Right atrium auricular region (tissue), 2 donors: Measurements from ENCODE around the gene NUDT3. TPM values are rescaled to one million over a fixed set of nuclear protein-coding genes. Genes with fewer than 3 reads are reported as not detected.

Source experiments
- DNase-seq: peaks from one replicate; pipeline ENCODE4 v3.0.0-alpha.2; 2019; ENCODE audit warnings: low spot score
- H3K27ac ChIP-seq, 2 donors: fragments of 200-600 bp; sonication (generic); 1 replicate in 1 of 2; 2 replicates in 1 of 2; pipeline ENCODE4 v1.5.1; 2016 to 2019
- H3K27me3 ChIP-seq, 2 donors: fragments of 200-600 bp; sonication (generic); one replicate each; pipeline versions ENCODE4 v1.5.1 to v1.6.0; 2017 to 2019
- H3K36me3 ChIP-seq: fragments of 200-600 bp; sonication (generic); one replicate; pipeline ENCODE4 v1.5.1; 2016
- H3K4me1 ChIP-seq, 2 donors: fragments of 200-600 bp; sonication (generic); one replicate each; pipeline versions ENCODE4 v1.5.1 to v1.6.0; 2017 to 2019
- H3K4me3 ChIP-seq, 2 donors: fragments of 200-600 bp; sonication (generic); 1 replicate in 1 of 2; 2 replicates in 1 of 2; pipeline ENCODE4 v1.5.1; 2017 to 2019; ENCODE audit warnings: mild to moderate bottlenecking in 1 of 2, moderate library complexity in 1 of 2
- H3K9me3 ChIP-seq, 2 donors: fragments of 200-600 bp; sonication (generic); one replicate each; pipeline ENCODE4 v1.5.1; 2019
- microRNA-seq, 2 donors: library from miRNA; unstranded; fragments of <30 nt; microRNA quantifications; one replicate each; pipeline ENCODE4, GENCODE V29; 2016 to 2017; ENCODE audit warnings: borderline number of aligned reads in 2 of 2, borderline replicate concordance in 1 of 2
- total RNA-seq, 2 donors: library from RNA; depleted of rRNA; stranded (reverse); fragments of >200 nt; gene quantifications; one replicate each; pipeline ENCODE4 v1.1.0, GENCODE V29; 2016
- TF ChIP-seq, protein P1 (sequence below), 2 donors: fragments of 200-600 bp; sonication (generic); IDR thresholded peaks; one replicate each; pipeline ENCODE4 v1.5.1; 2019; ENCODE audit warnings: antibody characterized with exemption in 2 of 2

Gene NUDT3
- total RNA-seq, 2 donors from 2014 or later, result 47.2 to 53.5 TPM

DNA sequence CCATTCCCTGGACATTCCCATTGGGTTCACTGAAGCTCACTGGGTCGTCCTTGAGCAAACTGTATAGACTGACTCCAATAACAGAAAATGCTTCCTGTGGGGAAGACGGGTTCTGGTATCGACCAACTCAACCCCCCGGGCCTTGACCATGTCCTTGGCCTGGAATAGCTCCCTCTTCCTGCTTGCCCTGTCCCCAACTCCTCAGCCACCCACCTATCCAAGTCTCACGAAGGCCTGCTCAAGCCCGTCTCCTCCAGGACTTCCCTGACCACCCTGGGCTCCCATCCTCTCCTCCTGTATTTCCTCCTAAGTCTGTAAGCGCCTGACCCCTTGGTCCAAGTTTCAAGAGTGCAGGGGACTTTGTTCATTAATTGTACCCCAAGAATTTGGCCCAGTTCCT, 158.6 kb downstream of the NUDT3 start:
- Histone ChIP-seq H3K27me3 (no peaks in the 10 kb centered on the region), H3K4me3 (no peak overlapping the region), H3K27ac (no peak overlapping the region), H3K36me3 (no peaks in the 10 kb centered on the region), H3K9me3 (no peaks in the 10 kb centered on the region), H3K4me1 (peaks cover 0 to 25% of the 10 kb centered on the region in 2 donors)
- no peak for DNase-seq
- TF ChIP-seq, protein P1, sequence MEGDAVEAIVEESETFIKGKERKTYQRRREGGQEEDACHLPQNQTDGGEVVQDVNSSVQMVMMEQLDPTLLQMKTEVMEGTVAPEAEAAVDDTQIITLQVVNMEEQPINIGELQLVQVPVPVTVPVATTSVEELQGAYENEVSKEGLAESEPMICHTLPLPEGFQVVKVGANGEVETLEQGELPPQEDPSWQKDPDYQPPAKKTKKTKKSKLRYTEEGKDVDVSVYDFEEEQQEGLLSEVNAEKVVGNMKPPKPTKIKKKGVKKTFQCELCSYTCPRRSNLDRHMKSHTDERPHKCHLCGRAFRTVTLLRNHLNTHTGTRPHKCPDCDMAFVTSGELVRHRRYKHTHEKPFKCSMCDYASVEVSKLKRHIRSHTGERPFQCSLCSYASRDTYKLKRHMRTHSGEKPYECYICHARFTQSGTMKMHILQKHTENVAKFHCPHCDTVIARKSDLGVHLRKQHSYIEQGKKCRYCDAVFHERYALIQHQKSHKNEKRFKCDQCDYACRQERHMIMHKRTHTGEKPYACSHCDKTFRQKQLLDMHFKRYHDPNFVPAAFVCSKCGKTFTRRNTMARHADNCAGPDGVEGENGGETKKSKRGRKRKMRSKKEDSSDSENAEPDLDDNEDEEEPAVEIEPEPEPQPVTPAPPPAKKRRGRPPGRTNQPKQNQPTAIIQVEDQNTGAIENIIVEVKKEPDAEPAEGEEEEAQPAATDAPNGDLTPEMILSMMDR (IDR thresholded peaks at IDR 0.05), result no peak

DNA sequence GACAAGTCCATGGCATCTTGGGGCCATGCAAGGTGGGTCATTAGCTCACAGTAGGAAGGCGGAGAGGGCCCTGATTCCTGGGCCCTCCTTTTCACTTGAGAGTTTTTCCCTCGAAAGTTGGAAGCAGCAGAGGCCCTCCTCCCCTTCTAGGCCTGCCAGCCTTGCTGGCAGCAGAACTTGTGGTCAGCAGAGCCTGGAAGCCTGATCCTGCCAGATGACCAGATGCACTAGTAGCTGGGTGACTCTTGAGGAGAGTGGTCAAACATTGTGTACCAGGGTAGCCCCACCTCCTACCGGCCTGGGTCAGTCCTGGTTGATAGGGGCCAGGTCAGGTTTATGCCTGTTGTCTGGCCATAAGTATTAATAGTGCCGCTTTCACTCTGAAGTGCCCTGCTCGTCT, 159.6 kb downstream of the NUDT3 start:
- peaks cover 0 to 15% of the 10 kb centered on the region in 2 donors for H3K4me1 ChIP-seq
- TF ChIP-seq, protein P1 (IDR thresholded peaks at IDR 0.05), result no peak
- no peak overlapping the region for H3K27ac ChIP-seq
- no peaks in the 10 kb centered on the region for H3K9me3 ChIP-seq
- no peak for DNase-seq
- H3K27me3 ChIP-seq, result no peaks in the 10 kb centered on the region
- H3K36me3 ChIP-seq, result no peaks in the 10 kb centered on the region
- no peak overlapping the region for H3K4me3 ChIP-seq

DNA sequence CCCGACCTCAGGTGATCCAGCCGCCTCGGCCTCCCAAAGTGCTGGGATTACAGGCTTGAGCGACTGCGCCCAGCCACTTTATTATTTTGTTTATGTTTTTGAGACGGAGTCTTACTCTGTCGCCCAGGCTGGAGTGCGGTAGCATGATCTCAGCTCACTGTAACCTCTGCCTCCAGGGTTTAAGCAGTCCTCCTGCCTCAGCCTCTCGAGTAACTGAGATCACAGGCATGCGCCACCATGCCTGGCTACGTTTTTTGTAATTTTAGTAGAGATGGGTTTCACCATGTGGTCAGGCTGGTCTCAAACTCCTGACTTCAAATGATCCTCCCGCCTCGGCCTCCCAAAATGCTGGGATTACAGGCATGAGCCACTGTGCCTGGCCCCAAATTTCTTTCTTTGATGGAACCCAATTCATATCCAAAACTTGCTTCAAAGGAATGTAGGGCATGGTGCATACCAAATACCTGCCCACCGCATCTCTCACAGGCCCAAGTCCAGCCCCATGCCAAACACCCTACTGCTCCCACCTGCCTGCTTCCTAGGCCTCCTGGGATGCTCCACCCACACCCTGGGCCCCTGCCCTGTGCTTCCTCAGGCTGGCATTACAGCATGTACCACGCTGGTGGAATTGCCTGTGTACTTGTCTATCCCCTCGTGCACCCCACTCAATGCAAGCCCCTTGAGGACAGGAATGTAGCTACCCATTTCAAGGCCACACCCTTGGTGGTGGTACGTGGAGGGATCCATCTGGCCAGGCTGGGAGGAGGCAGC, 160.7 kb downstream of the NUDT3 start:
- no peak for DNase-seq
- Histone ChIP-seq H3K4me1 (peaks cover 0 to 12% of the 10 kb centered on the region in 2 donors), H3K27me3 (no peaks in the 10 kb centered on the region), H3K27ac (no peak overlapping the region), H3K36me3 (no peaks in the 10 kb centered on the region), H3K9me3 (no peaks in the 10 kb centered on the region), H3K4me3 (no peak overlapping the region)
- TF ChIP-seq, protein P1 (IDR thresholded peaks at IDR 0.05), result no peak

DNA sequence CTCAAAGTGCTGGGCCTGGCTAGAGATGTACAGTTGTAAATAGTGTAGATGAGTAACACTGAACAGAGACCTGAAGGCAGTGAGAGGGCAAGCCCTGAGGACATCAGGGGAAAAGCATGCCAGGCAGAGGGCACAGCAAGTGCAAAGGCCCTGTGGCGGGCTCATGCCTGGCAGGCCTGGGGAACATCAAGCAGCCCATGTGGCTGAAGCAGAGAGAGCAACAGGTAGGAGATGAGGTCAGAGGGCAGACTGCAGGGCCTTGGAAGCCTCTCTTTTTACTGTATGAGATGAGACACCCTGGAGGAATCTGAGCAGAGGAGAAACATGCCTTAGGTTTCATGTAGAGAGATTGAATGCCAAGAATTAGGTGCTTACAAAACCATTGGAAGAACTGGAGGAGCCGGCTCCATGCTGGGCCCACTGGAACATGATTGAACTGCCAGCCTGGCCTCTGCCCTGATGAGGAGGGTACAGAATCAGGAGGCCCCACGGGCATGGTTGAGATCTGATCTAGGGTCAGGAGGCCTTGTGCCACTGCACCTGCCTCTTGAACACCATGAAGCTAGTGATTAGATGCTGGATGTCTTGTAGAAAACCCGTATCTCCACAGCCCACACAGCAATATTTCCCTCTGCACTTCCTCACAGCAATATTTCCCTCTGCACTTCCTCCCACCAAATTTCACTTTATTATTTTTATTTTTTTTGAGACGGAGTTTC, 161.7 kb downstream of the NUDT3 start:
- TF ChIP-seq, protein P1 (IDR thresholded peaks at IDR 0.05), result no peak
- Histone ChIP-seq H3K36me3 (no peaks in the 10 kb centered on the region), H3K27ac (no peak overlapping the region), H3K4me1 (peaks cover 0 to 4% of the 10 kb centered on the region in 2 donors), H3K27me3 (no peaks in the 10 kb centered on the region), H3K9me3 (no peaks in the 10 kb centered on the region), H3K4me3 (no peak overlapping the region)
- no peak for DNase-seq

DNA sequence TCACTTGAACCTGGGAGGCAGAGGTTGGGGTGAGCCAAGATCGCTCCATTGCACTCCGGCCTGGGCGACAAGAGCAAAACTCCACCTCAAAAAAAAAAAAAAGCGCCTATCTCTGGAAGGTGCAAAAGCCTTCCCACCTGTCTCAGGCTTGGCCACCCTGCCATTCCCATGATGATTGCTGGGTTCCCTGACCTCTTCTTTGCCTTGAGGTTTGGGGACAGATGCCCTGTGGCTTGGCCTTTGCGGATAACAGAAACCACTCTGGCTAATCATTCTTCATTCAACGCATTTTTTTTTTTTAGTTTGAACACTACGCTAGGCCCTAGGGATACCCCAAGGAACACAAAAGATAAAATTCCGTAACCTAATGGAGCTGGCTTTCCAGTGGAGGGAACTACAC, 162.6 kb downstream of the NUDT3 start:
- Histone ChIP-seq H3K27me3 (no peaks in the 10 kb centered on the region), H3K4me1 (no peaks in the 10 kb centered on the region), H3K4me3 (no peak overlapping the region), H3K27ac (no peak overlapping the region), H3K36me3 (no peaks in the 10 kb centered on the region), H3K9me3 (no peaks in the 10 kb centered on the region)
- TF ChIP-seq, protein P1 (IDR thresholded peaks at IDR 0.05), result no peak
- no peak for DNase-seq

Small RNA genes lying within 50 kb of the gene (microRNA-seq; reads per million reads assigned to microRNA genes)
- 0 reads per million in 2 donors for gene MIR6835

Other genes with a start within 250 kb of the NUDT3 start
- gene GRM4, start 246.6 kb downstream of the NUDT3 start, total RNA-seq, result not detected
- 10 to 100 TPM; 29.6 to 37.8 TPM for gene HMGA1, start 155.8 kb downstream of the NUDT3 start, total RNA-seq
- 10 to 100 TPM; 21.7 to 29.4 TPM for gene SMIM29, start 143.7 kb downstream of the NUDT3 start, total RNA-seq
- 1,000 to 10,000 TPM in 1 of 2 donors, 100 to 1,000 TPM in 1; 830 to 2,258 TPM for gene RPS10, start 33.4 kb upstream of the NUDT3 start, total RNA-seq
- gene PACSIN1, start 73.4 kb upstream of the NUDT3 start, total RNA-seq, result 1 to 10 TPM; 5.6 to 6.3 TPM
- gene SPDEF, start 163.7 kb upstream of the NUDT3 start, total RNA-seq, result under 1 TPM; 0.22 to 0.31 TPM